ENCODE data around the gene NBAS.

GRCh38 chr2:15166878-15167277 is 394.3 kb downstream of the NBAS start:
- TF ChIP-seq, protein P1, sequence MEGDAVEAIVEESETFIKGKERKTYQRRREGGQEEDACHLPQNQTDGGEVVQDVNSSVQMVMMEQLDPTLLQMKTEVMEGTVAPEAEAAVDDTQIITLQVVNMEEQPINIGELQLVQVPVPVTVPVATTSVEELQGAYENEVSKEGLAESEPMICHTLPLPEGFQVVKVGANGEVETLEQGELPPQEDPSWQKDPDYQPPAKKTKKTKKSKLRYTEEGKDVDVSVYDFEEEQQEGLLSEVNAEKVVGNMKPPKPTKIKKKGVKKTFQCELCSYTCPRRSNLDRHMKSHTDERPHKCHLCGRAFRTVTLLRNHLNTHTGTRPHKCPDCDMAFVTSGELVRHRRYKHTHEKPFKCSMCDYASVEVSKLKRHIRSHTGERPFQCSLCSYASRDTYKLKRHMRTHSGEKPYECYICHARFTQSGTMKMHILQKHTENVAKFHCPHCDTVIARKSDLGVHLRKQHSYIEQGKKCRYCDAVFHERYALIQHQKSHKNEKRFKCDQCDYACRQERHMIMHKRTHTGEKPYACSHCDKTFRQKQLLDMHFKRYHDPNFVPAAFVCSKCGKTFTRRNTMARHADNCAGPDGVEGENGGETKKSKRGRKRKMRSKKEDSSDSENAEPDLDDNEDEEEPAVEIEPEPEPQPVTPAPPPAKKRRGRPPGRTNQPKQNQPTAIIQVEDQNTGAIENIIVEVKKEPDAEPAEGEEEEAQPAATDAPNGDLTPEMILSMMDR (optimal IDR thresholded peaks at IDR 0.05 in 1 of 3, IDR thresholded peaks at IDR 0.05 in 1 of 3, conservative IDR thresholded peaks at IDR 0.05 in 1 of 3; ENCODE audit: extremely low read depth in 1 of 3, insufficient read depth in 2 of 3, low read length in 3 of 3), result no peak
- no peak for TF ChIP-seq EZH2 (IDR thresholded peaks at IDR 0.05; ENCODE audit: low read length)

Measured in keratinocyte (primary cell).